ENCODE data around the gene TCOF1. TPM values are rescaled to one million over a fixed set of nuclear protein-coding genes. Genes with fewer than 3 reads are reported as not detected.

TCOF1 gene
- total RNA-seq, 1 donor from 2014 or later = 27.1 TPM

DNA sequence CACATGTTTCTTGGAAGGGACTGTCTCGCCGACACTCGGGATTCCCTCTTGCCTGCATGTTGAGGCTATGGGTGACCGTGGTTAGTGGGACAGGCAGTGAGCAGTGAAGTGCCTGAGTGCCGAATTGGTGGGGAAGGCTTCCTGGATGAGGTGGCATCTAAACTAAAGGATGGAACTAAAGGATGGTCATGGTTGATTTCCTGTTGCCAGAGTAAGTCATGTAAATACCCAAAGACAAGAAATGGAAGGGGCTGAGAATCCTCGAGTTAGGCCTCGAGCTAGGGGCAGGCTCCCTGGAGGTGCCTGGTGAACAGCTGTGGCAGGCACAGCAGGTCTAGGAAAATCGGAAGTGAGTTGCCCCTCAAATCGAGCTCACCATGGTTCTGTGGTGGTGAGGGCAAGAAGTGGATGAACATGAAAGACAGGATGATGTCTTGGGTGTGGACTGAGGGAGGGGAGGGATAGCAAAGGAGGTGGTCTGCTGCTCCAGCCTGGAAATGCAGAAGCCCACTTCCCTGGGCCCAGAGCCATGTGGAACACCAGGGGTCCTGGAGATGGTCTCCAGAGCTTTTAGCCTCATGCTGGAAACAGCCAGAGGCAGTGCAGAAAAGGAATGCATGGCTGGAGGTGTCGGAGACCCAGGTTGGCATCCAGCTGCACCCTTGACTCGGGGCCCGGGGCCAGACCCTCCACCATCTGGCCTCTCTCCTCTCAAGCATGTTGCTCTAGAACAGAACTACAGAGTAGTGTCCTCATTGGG, 43.0 kb downstream of the TCOF1 start:
- Histone ChIP-seq H3K27me3 (ENCODE audit: low read depth) (no peaks in the 10 kb centered on the region), H3K27ac (peak overlapping the region; percentile 6), H3K4me3 (no peak overlapping the region), H3K4me1 (no peaks in the 10 kb centered on the region), H3K9me3 (no peaks in the 10 kb centered on the region), H3K36me3 (peaks cover 99% of the 10 kb centered on the region)
- no peak for ATAC-seq
- intact Hi-C loops (cut with DNase I) = no loop called here
- DNase-seq = peak; percentile 28
- no peak for TF ChIP-seq CTCF (IDR thresholded peaks at IDR 0.05)

- DNase-seq = peak; percentile 20
- intact Hi-C loops (cut with DNase I) = no loop called here
Observed at GRCh38 chr5:150401076-150401375, 43.5 kb downstream of the TCOF1 start.

DNA sequence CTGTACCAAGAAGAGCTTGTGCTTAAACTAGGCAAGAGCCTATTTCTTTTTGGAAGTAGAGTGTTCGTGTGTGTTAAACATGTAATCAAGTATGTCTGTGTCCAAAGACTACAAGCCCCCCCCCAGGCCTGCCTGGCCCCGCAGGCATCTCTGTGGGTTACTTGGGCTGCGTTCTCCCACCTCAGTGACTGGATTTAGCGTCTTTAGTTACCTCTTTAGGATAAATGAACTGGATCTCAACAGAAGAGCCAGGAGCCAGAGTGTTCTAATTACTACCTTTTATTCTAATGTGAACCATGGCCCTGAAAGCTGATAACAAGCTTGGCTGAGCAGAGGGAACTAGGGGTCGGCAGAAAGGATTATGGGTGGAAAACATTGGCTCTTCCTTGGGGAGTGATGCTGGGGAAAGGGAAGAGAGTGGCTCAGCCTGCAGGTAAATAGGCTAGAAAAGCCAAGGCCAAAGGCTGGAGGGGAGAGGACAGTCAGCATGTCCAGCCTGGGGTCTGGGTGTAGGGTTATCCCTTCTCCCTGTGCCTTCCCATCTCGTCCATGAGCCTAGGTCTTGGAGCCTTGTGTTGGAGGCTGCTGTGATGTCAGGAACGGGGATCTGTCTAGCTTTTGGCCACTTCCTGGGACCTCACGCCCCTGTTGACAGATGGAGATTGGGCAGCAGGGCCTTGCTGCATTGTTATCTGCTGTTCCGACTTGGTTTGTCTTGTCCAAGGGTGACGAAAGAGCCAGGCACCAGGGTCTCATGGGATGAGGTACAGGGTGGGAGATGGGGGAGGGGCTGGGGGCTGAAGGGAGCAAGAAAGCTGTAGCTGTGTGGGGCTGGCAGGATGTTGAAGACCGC, 44.1 kb downstream of the TCOF1 start:
- Histone ChIP-seq H3K36me3 (peaks cover 99% of the 10 kb centered on the region), H3K9me3 (no peaks in the 10 kb centered on the region), H3K4me3 (no peak overlapping the region), H3K4me1 (no peaks in the 10 kb centered on the region), H3K27ac (peak overlapping the region; percentile 6), H3K27me3 (ENCODE audit: low read depth) (no peaks in the 10 kb centered on the region)
- intact Hi-C loops (cut with DNase I) = no loop called here
- ATAC-seq (no peak), DNase-seq (peak; percentile 32)
- no peak for TF ChIP-seq CTCF (IDR thresholded peaks at IDR 0.05)

More at GRCh38 chr5:150401076-150401375, 43.5 kb downstream of the TCOF1 start:
- H3K27me3 ChIP-seq (ENCODE audit: low read depth) = no peaks in the 10 kb centered on the region
- no peak for ATAC-seq
- H3K4me1 ChIP-seq = no peaks in the 10 kb centered on the region
- TF ChIP-seq CTCF (IDR thresholded peaks at IDR 0.05) = no peak
- H3K36me3 ChIP-seq = peaks cover 99% of the 10 kb centered on the region
- H3K9me3 ChIP-seq = no peaks in the 10 kb centered on the region
- peak overlapping the region; percentile 6 for H3K27ac ChIP-seq
- no peak overlapping the region for H3K4me3 ChIP-seq

DNA sequence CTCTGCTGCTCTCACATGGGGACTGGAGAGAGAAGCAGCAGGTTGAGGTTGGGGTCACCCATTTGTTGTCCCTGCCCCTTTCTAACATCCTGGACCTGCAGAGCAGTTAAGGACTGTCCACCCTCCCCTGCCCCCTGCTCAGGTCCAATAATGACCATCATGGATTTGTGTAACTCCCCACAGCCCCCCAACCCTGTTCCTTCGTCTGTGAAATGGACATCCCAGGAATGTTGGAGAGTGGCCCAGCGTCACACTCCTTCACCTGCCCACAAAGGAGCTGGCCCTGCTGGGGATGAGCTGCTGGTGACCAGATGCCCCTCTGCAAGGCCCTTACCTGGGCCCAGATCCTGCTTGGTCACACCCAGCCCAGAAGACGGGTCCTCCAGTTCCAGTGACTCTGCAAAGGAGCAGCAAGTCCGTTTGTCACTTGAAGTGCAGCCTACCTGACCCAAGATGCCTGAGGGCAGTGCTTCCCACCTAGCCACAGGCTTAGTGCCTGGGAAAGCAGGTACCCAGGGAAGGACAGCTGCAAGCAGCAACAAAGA, 44.8 kb downstream of the TCOF1 start:
- Histone ChIP-seq H3K4me1 (no peaks in the 10 kb centered on the region), H3K4me3 (no peak overlapping the region), H3K27ac (no peak overlapping the region), H3K27me3 (ENCODE audit: low read depth) (no peaks in the 10 kb centered on the region), H3K9me3 (no peaks in the 10 kb centered on the region), H3K36me3 (peaks cover 100% of the 10 kb centered on the region)
- no peak for ATAC-seq
- intact Hi-C loops (cut with DNase I) = no loop called here
- TF ChIP-seq CTCF (IDR thresholded peaks at IDR 0.05) = no peak
- DNase-seq = peak; percentile 30

DNA sequence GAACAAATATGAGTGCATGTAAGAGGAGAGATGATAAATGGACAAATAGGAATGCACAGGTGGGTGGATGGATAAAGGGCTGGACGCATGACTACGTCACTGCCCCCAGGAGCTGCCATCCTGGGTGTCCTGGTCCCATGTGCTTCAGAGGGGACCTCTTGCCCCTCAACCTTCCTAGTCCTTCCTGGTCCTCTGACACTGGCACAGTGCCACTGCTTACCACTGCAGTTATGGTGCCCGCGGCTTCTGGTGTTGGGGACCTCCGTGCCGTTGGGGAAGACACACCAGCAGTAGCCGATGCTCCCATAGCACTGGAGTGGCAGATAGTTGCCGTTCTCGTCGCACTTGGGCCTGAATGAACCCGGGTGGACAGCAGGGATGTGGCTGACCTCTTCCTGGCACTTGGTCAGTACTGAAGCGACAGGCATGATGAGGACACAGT, 45.4 kb downstream of the TCOF1 start:
- H3K9me3 ChIP-seq = no peaks in the 10 kb centered on the region
- DNase-seq = peak; percentile 44
- no peak for TF ChIP-seq CTCF (IDR thresholded peaks at IDR 0.05)
- ATAC-seq = no peak
- no peak overlapping the region for H3K27ac ChIP-seq
- peaks cover 100% of the 10 kb centered on the region for H3K36me3 ChIP-seq
- H3K4me3 ChIP-seq = no peak overlapping the region
- intact Hi-C loops (cut with DNase I) = no loop called here
- peaks cover 3% of the 10 kb centered on the region for H3K4me1 ChIP-seq
- no peaks in the 10 kb centered on the region for H3K27me3 ChIP-seq (ENCODE audit: low read depth)

Measured in lower lobe of right lung (tissue), 2 donors.